HG03565 (cell line): Measurements from ENCODE around the gene ITGB7.
"Not testable (repeated sequence)": the region's sequence is repeated elsewhere in the genome, so short reads cannot be mapped to it uniquely, and the experiment has no call there.

ENCODE experiments used
- ATAC-seq: cut with Tn5 transposase; IDR thresholded peaks from one replicate; pipeline ENCODE4 v1.9.1; 2021; ENCODE audit warnings: mild to moderate bottlenecking, moderate library complexity; ENCODE audit not compliant: unreplicated experiment

ITGB7 gene

DNA sequence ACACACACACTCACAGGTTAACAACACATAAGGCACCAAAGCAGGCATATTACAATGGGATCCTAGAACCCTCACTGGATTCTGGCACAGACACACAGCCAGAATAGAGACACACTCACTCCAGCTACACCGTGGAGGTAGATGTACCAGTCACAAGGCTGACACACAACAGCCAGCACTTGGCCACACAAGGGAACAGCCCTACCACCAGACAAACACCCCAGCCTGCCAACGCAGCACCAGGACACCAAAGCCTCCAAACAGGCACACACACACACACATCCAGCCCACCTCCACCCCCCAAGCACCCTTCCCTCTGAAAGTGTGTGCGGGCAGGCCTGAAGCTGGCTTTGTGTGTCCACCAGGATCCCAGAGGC is 10.9 kb upstream of the ITGB7 start:
- no peak for ATAC-seq

DNA sequence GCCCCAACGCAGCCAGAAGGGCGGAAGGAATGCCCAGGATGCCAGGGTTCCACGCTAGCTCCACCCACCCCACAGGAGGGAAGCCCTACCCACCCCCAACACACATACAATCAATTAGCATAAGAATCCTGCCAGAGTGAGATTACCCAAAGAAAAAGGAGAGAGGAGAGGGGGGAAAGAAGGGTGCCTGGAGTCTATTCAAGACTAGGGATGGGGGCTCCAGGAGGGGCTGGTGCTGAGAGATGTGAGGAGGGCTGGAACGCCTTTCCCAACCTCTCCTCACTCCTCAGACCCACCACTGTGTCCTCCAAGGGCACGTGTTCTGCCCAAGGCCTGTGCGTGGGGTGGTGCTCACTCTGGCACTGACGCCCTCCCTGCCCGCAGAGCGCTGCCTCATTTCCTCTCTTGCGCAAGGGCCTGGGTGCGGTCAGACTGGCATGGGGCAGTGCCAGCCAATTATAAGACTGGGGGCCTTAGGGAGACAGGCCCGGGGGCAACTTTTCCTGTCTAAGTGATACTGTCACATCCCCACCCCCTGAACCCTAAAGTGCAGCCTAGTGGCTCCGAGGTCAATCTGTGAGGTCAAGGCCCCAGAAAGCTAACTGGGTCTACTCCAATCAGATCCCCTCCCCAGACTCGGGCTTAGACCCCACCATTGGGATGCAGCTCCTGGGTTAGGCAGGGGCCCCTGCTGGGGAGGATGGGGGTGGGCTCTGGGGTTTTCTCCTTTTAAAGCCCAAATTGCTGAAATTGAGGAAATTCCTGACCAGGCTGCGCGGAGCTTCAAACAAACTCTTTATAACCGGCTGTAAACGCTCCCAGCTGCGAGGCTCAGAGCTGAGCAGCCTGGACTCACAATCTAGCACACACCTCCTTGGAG is 10.2 kb upstream of the ITGB7 start:
- no peak for ATAC-seq

DNA sequence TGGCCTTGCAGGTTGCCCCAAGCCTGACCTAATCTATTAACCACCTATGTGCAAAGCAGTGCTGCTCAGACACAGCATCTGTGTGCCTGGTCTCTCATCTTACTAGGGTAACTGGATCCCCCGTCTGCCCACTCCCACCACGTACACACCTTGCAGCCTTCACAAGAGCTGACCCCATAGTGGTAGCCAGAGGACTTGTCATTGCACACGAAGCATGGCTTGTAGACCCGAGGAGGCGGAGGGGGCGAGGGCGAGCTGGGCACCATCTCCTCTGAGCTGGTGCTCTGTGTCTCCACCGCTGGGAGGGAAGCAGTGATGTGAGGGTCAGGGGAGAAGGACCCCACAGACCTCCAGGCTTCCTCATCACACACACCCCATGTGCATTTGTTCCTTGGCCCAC is 8.4 kb upstream of the ITGB7 start:
- ATAC-seq: no peak

DNA sequence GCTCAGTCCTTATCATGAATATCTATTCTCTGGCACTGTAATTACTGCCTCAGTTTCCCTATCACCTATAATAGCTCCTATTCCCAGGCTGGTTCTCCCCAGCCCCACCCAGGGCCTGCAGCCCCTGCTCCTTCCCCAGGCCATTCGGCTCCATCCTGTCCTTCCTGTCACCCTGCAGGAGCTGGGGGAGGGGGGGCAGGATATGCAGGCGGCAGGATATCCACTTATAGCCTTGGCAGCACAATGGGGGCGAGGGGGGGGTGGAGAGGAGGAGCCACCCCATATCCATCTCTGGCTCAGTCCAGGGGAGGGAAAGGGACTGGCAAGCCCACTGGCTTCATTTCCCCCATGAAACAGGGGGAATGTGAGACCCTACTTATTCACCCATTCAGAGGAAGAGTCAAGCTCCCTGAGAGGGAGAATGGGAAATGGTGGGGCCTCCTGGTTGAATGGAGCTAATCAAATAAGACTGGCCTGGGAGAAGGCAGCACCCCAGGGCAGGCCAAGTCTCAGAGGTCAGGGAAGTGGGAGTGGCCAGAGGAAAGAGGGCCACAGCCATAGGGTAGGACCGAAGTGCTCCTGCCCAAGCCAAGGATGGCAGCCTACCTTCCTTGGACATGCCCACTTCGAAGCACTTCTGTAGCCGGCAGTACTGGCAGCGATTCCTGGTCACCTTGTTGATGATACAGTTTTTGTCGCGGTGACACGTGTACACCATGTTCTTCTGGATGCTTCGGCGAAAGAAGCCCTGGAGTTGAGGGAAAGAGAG is 7.8 kb upstream of the ITGB7 start:
- no peak for ATAC-seq

DNA sequence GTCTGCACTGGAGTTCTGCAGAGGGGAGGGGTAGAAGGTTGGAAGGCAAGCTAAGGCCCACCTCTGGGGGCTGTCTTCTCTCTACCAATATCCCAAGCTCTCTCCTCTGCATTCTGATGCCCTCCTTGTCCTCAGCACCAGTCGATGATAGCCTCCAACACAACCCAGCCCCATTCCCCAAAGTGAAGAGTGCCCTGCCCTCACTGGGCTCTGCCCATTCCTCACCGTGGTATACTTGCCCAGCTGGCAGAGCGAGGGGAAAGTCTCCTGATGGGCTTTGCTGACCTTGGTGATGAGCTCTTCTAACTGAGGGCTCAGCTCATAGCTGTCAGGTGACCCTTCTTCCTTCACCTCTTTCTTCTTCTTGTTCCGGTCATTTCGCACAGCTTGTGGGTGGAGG is 7.2 kb upstream of the ITGB7 start:
- ATAC-seq: no peak

DNA sequence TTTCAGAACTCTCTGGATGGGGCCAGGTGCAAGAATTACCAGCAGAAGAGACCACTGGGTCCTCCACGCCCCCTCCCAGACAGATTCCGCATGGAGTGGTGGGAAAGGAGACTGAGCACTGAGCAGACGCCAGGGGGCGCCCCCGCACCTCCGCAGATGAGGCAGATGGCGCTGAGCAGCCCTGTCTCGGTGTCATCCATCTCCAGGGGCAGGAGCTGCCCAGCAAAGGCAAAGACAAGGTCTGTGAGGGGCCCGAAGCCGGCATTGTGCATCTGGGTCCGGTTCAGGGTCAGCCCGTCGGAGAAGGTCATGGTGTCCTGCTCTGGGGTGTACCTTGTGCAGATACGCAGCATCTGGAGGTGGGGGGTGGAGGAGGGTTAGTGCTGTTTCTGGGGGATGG is 6.3 kb upstream of the ITGB7 start:
- no peak for ATAC-seq

DNA sequence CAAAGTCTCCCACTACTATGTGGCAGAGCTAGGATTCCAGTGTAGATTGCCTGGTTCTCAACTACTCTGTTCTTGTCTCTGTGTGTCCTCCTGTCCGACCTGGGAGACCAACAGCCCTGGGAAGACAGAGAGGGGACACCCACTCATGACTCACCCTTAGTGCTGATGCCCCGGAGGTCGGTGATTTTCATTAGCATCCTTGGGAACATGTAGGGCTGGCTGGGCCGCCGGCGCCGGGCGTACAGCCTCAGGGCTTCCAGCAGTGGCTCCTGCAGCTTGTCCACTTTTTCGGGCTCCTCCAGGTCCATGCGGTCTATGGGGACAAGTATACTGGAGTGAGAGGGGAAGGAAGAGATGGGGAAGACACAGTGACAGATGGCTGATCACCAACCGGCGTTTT is 5.9 kb upstream of the ITGB7 start:
- ATAC-seq: no peak

DNA sequence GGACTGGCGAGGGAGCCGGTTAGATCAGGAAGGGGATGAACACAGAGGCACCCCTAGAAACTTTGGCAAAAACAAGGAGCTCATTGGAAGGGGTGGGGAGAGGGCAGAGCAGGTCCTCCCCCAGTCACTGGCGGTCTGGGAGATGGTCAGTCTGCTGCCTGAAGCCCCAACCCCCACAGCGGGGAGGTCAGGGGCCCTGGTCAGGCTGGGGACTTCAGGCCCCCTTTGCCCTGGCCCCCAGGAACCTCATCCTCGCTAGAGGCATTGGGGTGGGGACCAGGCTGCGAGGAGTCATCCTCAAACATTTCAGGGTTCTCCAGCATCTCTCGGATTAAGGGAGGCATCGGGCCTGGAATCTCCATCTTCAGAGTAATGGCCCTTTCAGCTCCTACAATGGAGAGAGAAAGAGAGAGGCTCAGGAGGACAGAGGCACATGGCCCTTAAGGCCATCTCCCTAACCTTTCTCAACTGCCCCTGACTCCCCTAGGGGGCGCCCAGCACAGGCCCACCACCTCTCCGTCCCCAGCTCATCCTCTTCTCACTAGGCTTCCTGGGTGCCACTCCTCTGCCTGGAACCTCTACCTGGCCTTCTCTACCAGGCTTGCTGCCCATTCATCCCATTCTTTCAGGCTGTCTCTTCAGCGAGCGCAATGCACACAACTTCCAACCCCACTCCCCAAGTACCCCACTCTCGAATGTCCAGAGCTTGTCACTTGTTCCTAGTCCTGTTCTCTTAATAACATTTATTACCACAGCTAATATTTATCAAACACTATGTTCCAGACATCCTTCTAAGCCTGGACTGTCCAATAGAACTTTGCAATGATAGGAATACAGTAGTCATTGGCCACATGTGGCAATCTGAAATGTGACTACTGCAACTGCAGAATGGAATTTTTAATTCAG is 4.7 kb upstream of the ITGB7 start:
- ATAC-seq: no peak

DNA sequence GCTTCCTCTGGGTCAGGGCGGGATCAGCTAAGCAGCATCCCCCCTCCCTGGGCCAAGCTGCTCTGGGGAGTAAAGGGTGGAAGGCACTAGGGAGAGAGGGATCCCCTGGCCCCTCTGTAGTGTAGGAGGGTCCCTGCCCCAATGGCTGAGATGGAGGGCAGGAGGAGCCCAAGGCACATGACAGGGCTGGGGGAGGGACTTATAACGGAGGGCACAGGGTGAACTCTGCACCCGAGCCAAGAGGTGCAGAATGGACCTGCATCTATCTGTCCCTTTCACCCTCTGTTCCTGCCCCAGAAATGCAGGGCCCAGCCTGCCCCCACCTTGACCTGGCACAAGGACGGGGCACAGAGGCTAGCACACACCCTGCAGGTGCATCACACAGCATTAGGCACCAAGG is 3.8 kb upstream of the ITGB7 start:
- no peak for ATAC-seq

DNA sequence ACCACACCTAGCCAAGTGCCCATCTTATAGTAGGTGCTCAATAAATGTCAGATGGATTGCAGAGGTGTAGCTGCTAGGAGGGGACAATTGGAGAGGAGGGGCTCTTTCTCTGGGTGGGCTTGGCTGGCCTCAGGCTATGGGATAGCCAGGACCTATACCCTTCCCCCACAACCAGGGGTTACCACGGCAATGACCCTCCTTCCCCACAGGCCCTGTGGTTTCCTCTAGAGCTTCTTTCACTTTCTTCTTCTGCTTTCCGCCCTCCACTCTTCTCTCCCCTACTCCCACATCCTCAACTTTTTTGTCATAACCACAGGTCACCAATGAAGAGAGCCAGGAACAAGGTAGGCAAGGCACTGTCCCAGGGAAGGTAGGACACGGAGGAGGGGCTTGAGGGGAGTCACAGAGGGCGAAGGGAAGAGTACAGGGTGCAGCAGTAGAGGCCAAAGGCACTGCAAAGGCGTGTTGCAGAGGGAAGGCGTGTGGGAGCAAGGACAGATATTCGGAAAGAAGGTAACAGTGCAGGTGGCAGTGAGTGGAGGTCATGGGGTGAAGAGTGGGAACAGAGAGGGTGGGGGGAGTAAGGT is 1.9 kb upstream of the ITGB7 start:
- no peak for ATAC-seq

DNA sequence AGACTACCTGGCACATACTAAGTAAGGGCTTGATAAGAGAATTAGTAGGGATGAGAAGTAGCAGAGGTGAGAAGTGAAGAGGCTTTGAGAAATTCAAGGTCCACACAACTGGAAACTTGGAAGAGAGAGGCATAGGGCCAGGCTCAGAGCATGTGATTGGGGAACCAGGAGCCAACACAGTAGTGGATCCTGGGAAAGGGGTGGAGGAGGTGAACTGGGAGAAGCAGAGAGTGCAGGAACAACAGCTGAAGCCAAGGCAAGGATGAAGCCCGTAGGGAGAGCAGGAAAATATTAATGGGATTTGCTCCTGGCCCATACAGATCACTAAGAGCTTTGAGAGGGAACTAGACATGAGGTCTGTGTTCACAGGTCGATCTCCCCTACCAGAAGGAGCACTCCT is 1.4 kb upstream of the ITGB7 start:
- ATAC-seq: no peak

DNA sequence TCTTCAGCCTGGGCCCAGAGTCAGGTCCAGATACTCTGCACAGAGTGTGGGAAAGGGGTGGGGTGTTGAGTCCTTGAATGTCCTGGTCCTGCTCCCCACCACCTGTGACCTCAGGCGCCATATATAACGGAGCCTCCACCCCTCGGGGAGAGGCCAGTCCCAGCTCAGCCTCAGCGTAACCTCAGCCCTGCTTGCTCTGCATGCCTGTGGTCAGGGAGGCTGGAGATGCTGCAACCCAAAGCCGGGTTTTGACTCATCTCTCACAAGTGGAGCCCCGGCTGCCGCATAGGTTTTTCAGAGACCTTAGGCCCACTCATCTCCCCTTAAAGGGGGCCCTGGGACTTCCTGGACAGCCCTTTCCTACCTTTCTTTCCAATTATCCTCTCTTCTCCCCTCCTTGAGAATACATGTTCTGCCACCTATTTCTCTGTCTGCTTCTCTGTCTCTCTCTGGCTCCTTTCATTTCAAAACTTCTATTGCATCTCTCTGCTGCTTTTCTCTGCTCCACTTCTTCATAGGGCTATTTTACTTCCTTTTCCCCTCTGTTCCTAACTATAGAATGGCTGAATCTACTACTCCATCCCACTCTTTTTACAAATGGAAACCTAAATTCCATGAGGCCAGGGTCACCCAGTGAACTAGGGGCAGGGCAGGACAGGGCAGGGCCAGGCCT is 1.2 kb downstream of the ITGB7 start:
- peak; percentile 69 for ATAC-seq

DNA sequence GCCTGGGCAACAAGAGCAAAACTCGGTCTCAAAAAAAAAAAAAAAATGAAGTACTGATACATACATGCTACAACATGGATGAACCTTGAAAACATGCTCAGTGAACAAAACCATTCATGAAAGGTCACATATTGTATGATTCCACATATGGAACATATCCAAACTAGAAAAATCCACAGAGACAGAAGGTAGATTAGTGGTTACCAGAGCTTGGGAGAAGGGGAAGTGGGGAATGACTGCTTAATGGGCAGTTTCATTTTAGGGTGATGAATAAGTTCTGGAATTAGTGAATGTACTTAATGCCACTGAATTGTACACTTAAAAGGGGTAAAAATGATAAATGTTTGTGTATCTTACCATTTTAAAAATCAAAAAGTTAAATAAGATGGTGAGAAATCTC is 2.7 kb downstream of the ITGB7 start:
- ATAC-seq: no peak

DNA sequence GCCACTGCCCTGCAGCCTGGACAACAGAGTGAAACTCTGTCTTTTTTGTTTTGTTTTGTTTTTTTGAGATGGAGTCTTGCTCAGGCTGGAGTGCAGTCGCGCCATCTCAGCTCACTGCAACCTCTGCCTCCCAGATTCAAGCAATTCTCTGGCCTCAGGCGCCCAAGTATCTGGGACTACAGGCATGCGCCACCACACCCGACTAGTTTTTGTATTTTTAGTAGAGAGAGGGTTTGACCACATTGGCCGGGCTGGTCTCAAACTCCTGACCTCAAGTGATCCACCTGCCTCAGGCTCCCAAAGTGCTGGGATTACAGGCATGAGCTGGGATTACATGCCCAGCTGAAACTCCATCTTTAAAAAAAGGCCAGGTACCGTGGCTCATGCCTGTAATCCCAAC is 4.7 kb downstream of the ITGB7 start:
- ATAC-seq: not testable (repeated sequence)

DNA sequence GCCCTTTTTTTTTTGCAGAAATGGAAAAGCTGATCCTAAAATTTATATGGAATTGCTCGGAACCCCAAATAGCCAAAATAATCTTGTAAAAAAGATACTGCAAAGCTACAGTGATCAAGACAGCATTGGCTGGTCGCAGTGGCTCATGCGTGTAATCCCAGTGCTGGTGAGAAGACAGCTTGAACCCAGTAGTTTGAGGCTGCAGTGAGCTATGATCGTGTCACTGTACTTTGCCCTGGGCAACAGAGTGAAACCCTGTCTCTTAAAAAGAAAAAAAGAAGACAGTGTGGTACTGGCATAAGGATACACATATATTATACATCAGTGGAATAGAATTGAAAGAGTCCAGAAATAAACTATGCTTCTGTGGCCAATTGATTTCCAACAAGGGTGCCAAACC is 5.4 kb downstream of the ITGB7 start:
- no peak for ATAC-seq

DNA sequence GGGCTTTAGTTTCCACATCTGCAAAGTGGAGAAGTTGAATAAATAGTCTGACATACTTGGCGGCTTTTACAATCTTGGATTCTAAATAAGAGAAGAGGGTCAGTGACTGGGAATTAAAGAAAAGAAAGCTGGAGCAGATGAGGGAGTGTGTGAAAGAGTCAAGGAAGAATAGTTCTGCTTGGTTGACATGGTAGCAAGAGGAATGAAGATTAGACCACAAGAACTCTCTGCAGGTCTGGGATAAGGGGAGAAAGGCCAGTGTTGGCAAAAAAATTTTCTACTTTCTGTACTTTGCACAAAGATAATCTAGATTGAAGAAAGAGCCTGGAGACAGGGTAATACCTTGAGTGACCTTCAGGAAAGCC is 5.9 kb downstream of the ITGB7 start:
- no peak for ATAC-seq

DNA sequence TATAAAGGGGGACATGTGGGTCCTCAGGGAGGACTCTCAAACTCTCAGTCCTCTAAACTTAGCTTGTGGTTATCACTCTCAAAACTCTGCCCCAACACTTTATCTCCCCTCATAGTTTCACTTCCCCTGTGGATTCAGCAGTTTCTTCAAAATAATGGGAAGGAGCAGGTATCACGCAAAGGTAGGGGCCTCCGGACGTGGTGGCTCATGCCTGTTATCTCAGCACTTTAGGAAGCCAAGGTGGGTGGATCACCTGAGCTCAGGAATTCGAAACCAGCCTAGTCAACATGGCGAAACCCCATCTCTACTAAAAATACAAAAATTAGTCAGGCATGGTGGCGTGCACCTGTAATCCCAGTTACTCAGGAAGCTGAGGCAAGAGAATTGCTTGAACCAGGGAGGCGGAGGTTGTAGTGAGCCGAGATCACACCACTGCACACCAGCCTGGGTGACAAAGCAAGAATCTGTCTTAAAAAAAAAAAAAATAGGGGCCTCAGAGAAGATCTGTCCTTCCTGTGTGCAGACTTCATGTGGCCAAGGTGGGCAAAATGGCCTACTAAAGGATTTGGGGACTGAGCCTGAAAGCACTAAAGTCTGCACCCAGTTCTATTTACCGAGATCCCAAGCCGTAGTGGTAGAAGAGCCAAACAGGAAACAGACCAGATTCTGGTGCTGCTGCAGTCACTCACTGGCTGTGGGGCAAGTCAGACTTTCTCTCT is 6.4 kb downstream of the ITGB7 start:
- ATAC-seq: peak; percentile 42

DNA sequence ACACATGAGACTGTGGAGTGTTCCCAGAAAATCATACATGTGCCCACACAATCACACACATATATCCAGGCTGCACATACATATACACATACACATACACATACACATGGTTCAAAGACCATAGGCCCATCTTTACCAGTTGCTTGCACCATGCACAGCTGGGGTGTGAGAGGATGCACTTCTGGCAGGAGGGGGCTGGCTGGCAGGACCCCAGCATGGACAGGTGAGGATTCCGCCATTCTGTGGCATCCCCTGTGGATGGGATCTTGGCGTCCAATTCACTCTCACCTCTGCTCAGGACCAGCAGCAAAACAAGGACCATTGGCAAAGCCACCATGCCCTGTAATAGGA is 7.0 kb downstream of the ITGB7 start:
- ATAC-seq: peak; percentile 18

DNA sequence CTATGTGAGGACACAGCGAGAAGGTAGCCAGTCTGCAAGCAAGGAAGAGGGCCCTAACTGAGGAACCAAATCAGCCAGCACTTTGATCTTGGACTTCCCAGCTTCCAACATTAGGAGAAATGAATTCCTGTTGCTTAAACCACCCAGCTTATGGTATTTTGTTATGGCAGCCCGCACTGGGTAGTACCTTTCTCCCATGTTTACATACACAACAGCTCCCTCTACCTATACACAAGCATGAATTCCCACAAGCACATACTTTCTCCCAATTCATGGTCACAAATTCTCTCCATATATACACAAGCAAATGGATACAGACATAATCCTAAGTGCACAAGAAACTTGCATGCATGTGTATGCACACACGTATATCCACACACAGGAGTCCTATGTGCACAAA is 7.4 kb downstream of the ITGB7 start:
- no peak for ATAC-seq
